ENCODE results near the gene DNAJA2. TPM values are rescaled to one million over a fixed set of nuclear protein-coding genes. Genes with fewer than 3 reads are reported as not detected.

DNAJA2 gene
- total and polyA plus RNA-seq, 2 experiments from 2014 or later, result 73.3 to 89.4 TPM

DNA sequence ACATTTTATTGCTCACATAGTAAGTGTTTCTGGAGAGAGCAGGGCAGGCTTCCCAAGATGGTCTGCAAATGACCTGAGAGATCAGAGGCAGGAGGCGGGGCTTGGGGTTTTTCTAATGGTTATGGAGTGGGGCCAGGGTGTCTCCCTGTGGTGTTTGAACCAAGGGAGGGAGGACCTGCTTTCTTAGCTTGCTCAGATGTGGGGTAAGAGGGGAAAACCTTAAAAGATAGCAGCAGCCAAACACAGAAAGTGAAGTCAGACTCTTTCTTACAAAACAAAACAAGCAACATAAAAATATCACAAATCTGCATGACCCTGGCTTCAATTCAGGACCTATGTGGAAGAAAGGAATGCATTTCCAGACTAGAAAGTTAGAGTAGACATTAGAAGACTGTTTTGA, 22.9 kb upstream of the DNAJA2 start:
- TF ChIP-seq EZH2 (IDR thresholded peaks at IDR 0.05; ENCODE audit: insufficient read depth, poor library complexity, severe bottlenecking), result no peak
- TF ChIP-seq EZH2phosphoT487 (IDR thresholded peaks at IDR 0.05; ENCODE audit: insufficient read depth, low read depth), result no peak
- Histone ChIP-seq H3F3A (ENCODE audit: insufficient read depth) (no peaks in the 10 kb centered on the region), H3K27me3 (replicated peaks; ENCODE audit: insufficient read depth) (no peaks in the 10 kb centered on the region), H3K4me2 (ENCODE audit: unreplicated experiment) (no peak overlapping the region), H3K9me2 (ENCODE audit: insufficient read depth) (no peaks in the 10 kb centered on the region), H4K20me1 (ENCODE audit: insufficient read depth) (no peaks in the 10 kb centered on the region), H3K36me3 (ENCODE audit: low read depth) (no peaks in the 10 kb centered on the region), H3K27ac (no peak overlapping the region), H3K9me3 (ENCODE audit: low read depth) (no peaks in the 10 kb centered on the region), H3K79me2 (ENCODE audit: insufficient read depth) (no peaks in the 10 kb centered on the region), H2AFZ (no peak overlapping the region), H3K4me3 (no peak overlapping the region), H3K9ac (no peak overlapping the region), H3K4me1 (ENCODE audit: insufficient read depth) (no peaks in the 10 kb centered on the region)
- in situ Hi-C loops (cut with MboI), result no loop called here
- no peak for DNase-seq
- 13 to 28% methylated on average over 1 of the region's 1 CpG for WGBS, 2 experiments (ENCODE audit: low coverage in 1 of 2, low lambda C conversion rate in 2 of 2, missing lambda C conversion rate in 2 of 2)

DNA sequence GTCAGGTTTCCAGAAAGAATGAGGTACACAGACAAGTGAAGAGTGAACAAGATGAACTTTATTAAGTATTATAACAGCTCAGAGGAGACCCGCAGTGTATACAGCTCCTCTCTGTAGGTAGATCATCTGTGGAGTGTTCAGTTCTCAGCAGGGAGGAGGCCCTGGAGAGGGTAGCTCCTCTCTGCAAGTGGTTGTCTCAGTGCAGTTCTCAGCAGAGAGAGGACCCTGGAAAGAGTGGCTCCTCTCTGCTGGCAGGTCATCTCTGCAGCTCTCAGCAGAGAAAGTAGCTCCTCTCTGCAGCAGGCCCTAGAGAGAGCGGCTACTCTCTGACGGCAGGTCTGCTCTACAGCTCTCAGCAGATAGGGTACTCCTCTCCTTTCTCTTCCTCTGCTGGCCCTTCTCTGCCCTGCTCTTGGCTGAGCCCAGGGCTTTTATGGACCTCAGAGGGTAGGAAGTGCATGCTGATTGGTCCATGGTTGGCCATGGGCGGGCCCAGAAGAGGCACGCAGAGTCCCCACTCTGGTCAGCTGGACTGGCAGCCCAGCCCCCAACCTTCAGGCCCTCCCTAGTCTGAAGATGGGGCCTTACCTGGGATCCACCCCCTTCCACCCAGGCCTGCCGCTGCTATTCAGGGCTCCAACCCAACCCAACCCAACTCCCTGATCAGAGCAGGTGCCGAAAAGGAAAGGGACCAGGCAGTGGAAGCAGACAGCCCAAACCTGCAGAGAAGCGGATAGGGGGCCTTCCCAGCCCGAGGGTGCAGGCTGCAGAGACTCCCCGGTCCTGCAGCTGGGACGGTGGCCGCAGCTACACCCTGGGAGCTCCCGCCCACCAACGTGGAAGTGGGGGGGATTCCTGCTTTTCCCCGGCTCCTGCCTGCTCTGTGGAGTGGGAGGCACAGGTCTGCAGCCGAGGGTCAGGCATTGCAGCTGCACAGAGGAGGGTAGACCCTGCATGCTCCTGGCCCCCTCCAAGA, 18.5 kb upstream of the DNAJA2 start:
- no peaks in the 10 kb centered on the region for H4K20me1 ChIP-seq (ENCODE audit: insufficient read depth)
- H2AFZ ChIP-seq, result no peak overlapping the region
- H3K27ac ChIP-seq, result no peak overlapping the region
- no peaks in the 10 kb centered on the region for H3K36me3 ChIP-seq (ENCODE audit: low read depth)
- no peaks in the 10 kb centered on the region for H3K9me2 ChIP-seq (ENCODE audit: insufficient read depth)
- in situ Hi-C loops (cut with MboI), result no loop called here
- WGBS, 2 experiments (ENCODE audit: low coverage in 1 of 2, low lambda C conversion rate in 2 of 2, missing lambda C conversion rate in 2 of 2), result 64 to 72% methylated on average over 14 to 16 of the region's 16 CpGs
- H3K4me1 ChIP-seq (ENCODE audit: insufficient read depth), result no peaks in the 10 kb centered on the region
- H3K9me3 ChIP-seq (ENCODE audit: low read depth), result no peaks in the 10 kb centered on the region
- no peak overlapping the region for H3K9ac ChIP-seq
- H3F3A ChIP-seq (ENCODE audit: insufficient read depth), result no peaks in the 10 kb centered on the region
- H3K4me3 ChIP-seq, result no peak overlapping the region
- H3K4me2 ChIP-seq (ENCODE audit: unreplicated experiment), result no peak overlapping the region
- no peak for TF ChIP-seq EZH2 (IDR thresholded peaks at IDR 0.05; ENCODE audit: insufficient read depth, poor library complexity, severe bottlenecking)
- TF ChIP-seq EZH2phosphoT487 (IDR thresholded peaks at IDR 0.05; ENCODE audit: insufficient read depth, low read depth), result no peak
- no peaks in the 10 kb centered on the region for H3K27me3 ChIP-seq (replicated peaks; ENCODE audit: insufficient read depth)
- no peaks in the 10 kb centered on the region for H3K79me2 ChIP-seq (ENCODE audit: insufficient read depth)
- DNase-seq, result no peak

DNA sequence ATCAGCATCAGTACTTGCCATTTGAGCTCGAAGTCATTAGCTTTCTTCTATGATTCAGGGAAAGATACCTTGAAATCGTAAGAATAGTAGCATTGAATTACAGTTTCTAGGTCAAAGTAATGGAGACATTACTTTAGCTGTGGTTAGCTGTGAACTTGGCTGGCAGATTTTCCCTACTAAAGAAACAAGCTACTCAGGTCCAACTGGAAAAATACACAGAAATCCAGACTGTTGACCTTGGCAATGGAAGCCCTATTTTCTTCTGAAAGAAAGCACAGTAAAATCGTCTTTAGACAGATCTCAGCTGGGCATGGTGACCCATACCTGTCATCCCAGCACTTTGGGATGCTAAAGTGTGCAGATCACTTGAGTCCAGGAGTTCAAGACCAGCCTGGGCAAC, 13.4 kb upstream of the DNAJA2 start:
- Histone ChIP-seq H3F3A (ENCODE audit: insufficient read depth) (no peaks in the 10 kb centered on the region), H3K79me2 (ENCODE audit: insufficient read depth) (no peaks in the 10 kb centered on the region), H3K4me3 (no peak overlapping the region), H3K4me1 (ENCODE audit: insufficient read depth) (no peaks in the 10 kb centered on the region), H3K27ac (no peak overlapping the region), H3K4me2 (ENCODE audit: unreplicated experiment) (no peak overlapping the region), H2AFZ (no peak overlapping the region), H4K20me1 (ENCODE audit: insufficient read depth) (no peaks in the 10 kb centered on the region), H3K36me3 (ENCODE audit: low read depth) (no peaks in the 10 kb centered on the region), H3K9me3 (ENCODE audit: low read depth) (no peaks in the 10 kb centered on the region), H3K27me3 (replicated peaks; ENCODE audit: insufficient read depth) (no peaks in the 10 kb centered on the region), H3K9ac (no peak overlapping the region), H3K9me2 (ENCODE audit: insufficient read depth) (no peaks in the 10 kb centered on the region)
- whole genome bisulfite sequencing, 2 experiments (ENCODE audit: low coverage in 1 of 2, low lambda C conversion rate in 2 of 2, missing lambda C conversion rate in 2 of 2), result 46 to 50% methylated on average over 3 of the region's 3 CpGs
- in situ Hi-C loops (cut with MboI), result no loop called here
- DNase-seq, result no peak
- TF ChIP-seq EZH2phosphoT487 (IDR thresholded peaks at IDR 0.05; ENCODE audit: insufficient read depth, low read depth), result no peak
- TF ChIP-seq EZH2 (IDR thresholded peaks at IDR 0.05; ENCODE audit: insufficient read depth, poor library complexity, severe bottlenecking), result no peak

GRCh38 chr16:46986438-46986837, 13.0 kb upstream of the DNAJA2 start:
- Histone ChIP-seq H3K27me3 (replicated peaks; ENCODE audit: insufficient read depth) (no peaks in the 10 kb centered on the region), H3K36me3 (ENCODE audit: low read depth) (no peaks in the 10 kb centered on the region), H3F3A (ENCODE audit: insufficient read depth) (no peaks in the 10 kb centered on the region), H3K4me2 (ENCODE audit: unreplicated experiment) (no peak overlapping the region), H3K4me1 (ENCODE audit: insufficient read depth) (no peaks in the 10 kb centered on the region), H2AFZ (no peak overlapping the region), H3K9ac (no peak overlapping the region), H3K9me2 (ENCODE audit: insufficient read depth) (no peaks in the 10 kb centered on the region), H3K4me3 (no peak overlapping the region), H4K20me1 (ENCODE audit: insufficient read depth) (no peaks in the 10 kb centered on the region), H3K79me2 (ENCODE audit: insufficient read depth) (no peaks in the 10 kb centered on the region), H3K9me3 (ENCODE audit: low read depth) (no peaks in the 10 kb centered on the region), H3K27ac (no peak overlapping the region)
- in situ Hi-C loops (cut with MboI), result no loop called here
- TF ChIP-seq EZH2phosphoT487 (IDR thresholded peaks at IDR 0.05; ENCODE audit: insufficient read depth, low read depth) (no peak), EZH2 (IDR thresholded peaks at IDR 0.05; ENCODE audit: insufficient read depth, poor library complexity, severe bottlenecking) (no peak)
- no peak for DNase-seq
- whole genome bisulfite sequencing, 2 experiments (ENCODE audit: low coverage in 1 of 2, low lambda C conversion rate in 2 of 2, missing lambda C conversion rate in 2 of 2), result 75 to 77% methylated on average over 3 of the region's 3 CpGs
